SW480 (cell line): ENCODE results near the gene ANXA4.
"Not testable (repeated sequence)": the region's sequence is repeated elsewhere in the genome, so short reads cannot be mapped to it uniquely, and the experiment has no call there.

Source experiments
- DNase-seq: peaks from one replicate; pipeline ENCODE4 v3.0.0-alpha.2; 2016; ENCODE audit warnings: low spot score

ANXA4 gene

GRCh38 chr2:69807821-69808540 is 66.0 kb downstream of the ANXA4 start:
- no peak for DNase-seq

GRCh38 chr2:69810550-69810949 is 68.6 kb downstream of the ANXA4 start:
- no peak for DNase-seq

GRCh38 chr2:69811018-69811417 is 69.1 kb downstream of the ANXA4 start:
- no peak for DNase-seq

- DNase-seq = no peak
These were observed 69.7 kb downstream of the ANXA4 start for GRCh38 chr2:69811591-69811990.

GRCh38 chr2:69815717-69816116 is 73.8 kb downstream of the ANXA4 start:
- no peak for DNase-seq

- peak; percentile 90 for DNase-seq
These were observed 75.1 kb downstream of the ANXA4 start for GRCh38 chr2:69816923-69817542.

GRCh38 chr2:69817729-69818501 is 76.0 kb downstream of the ANXA4 start:
- no peak for DNase-seq

GRCh38 chr2:69827796-69828540 is 86.0 kb downstream of the ANXA4 start:
- peak; percentile 57 for DNase-seq

GRCh38 chr2:69828938-69829255 is 87.0 kb downstream of the ANXA4 start:
- DNase-seq = no peak

- peak; percentile 95 for DNase-seq
These were observed 87.5 kb downstream of the ANXA4 start, which contains the start of gene GMCL1 for GRCh38 chr2:69829256-69830044. Gene GMCL1, plus strand, starts transcription at chr2:69829660. Its CDS starts 233 bp downstream, at chr2:69829893.

- peak; percentile 55 for DNase-seq
These were observed 88.3 kb downstream of the ANXA4 start for GRCh38 chr2:69830045-69830905.

GRCh38 chr2:69830906-69831241 is 88.9 kb downstream of the ANXA4 start:
- DNase-seq = not testable (repeated sequence)

GRCh38 chr2:69831354-69831905 is 89.5 kb downstream of the ANXA4 start:
- peak; percentile 36 for DNase-seq

- no peak for DNase-seq
These were observed 91.8 kb downstream of the ANXA4 start for GRCh38 chr2:69833752-69834151.

GRCh38 chr2:69835666-69836065 is 93.7 kb downstream of the ANXA4 start:
- no peak for DNase-seq

- DNase-seq = no peak
These were observed 94.4 kb downstream of the ANXA4 start for GRCh38 chr2:69836316-69836715.

GRCh38 chr2:69837533-69837932 is 95.6 kb downstream of the ANXA4 start:
- DNase-seq = no peak

- DNase-seq = no peak
These were observed 102.1 kb downstream of the ANXA4 start for GRCh38 chr2:69843993-69844392.

- no peak for DNase-seq
These were observed 102.6 kb downstream of the ANXA4 start for GRCh38 chr2:69844560-69844959.
